ENCODE data around the gene EIF2B1.
A peak's percentile ranks its signal among the peaks of the same experiment; 100 is the strongest.
"Not testable (repeated sequence)": the region's sequence is repeated elsewhere in the genome, so short reads cannot be mapped to it uniquely, and the experiment has no call there.

Gene EIF2B1

GRCh38 chr12:123621619-123622530, 11.6 kb downstream of the EIF2B1 start:
- no peak for TF ChIP-seq TAF1 (IDR thresholded peaks at IDR 0.05; ENCODE audit: low read depth, low read length)
- TF ChIP-seq SPI1 (IDR thresholded peaks at IDR 0.05; ENCODE audit: low read depth, low read length), result no peak
- 0 out of 2 replicates have a peak, but pooled peaks have one; percentile 10 for TF ChIP-seq POLR2AphosphoS5 (IDR thresholded peaks at IDR 0.05; ENCODE audit: low read depth, low read length)
- 0 out of 2 replicates have a peak, but pooled peaks have one; percentile 21 for TF ChIP-seq POU2F2 (IDR thresholded peaks at IDR 0.05; ENCODE audit: low read depth, low read length)
- TF ChIP-seq PAX5 (IDR thresholded peaks at IDR 0.05; ENCODE audit: insufficient read depth, low read length, severe bottlenecking), result no peak
- peak; percentile 51; the same call in 1 of the 2 replicates for TF ChIP-seq POLR2A (IDR thresholded peaks at IDR 0.05; ENCODE audit: low read depth, low read length)

GRCh38 chr12:123621101-123621500, 12.4 kb downstream of the EIF2B1 start:
- TF ChIP-seq POLR2AphosphoS5 (IDR thresholded peaks at IDR 0.05; ENCODE audit: low read depth, low read length), result peak; percentile 38
- TF ChIP-seq POU2F2 (IDR thresholded peaks at IDR 0.05; ENCODE audit: low read depth, low read length), result no peak
- TF ChIP-seq POLR2A (IDR thresholded peaks at IDR 0.05; ENCODE audit: low read depth, low read length), result no peak
- no peak for FAIRE-seq
- DNase-seq (ENCODE audit: insufficient read length, low spot score), result no peak

More at GRCh38 chr12:123621619-123622530, 11.6 kb downstream of the EIF2B1 start:
- DNase-seq (ENCODE audit: insufficient read length, low spot score), result no peak
- no peak for FAIRE-seq

GRCh38 chr12:123617580-123617979, 15.9 kb downstream of the EIF2B1 start:
- DNase-seq (ENCODE audit: insufficient read length, low spot score), result no peak

GRCh38 chr12:123617144-123617543, 16.3 kb downstream of the EIF2B1 start:
- DNase-seq (ENCODE audit: insufficient read length, low spot score), result no peak
- no peak for FAIRE-seq
- TF ChIP-seq POU2F2 (IDR thresholded peaks at IDR 0.05; ENCODE audit: low read depth, low read length) (no peak), POLR2AphosphoS5 (IDR thresholded peaks at IDR 0.05; ENCODE audit: low read depth, low read length) (no peak), PAX5 (IDR thresholded peaks at IDR 0.05; ENCODE audit: insufficient read depth, low read length, severe bottlenecking) (no peak), POLR2A (IDR thresholded peaks at IDR 0.05; ENCODE audit: low read depth, low read length) (no peak), SPI1 (IDR thresholded peaks at IDR 0.05; ENCODE audit: low read depth, low read length) (no peak), TAF1 (IDR thresholded peaks at IDR 0.05; ENCODE audit: low read depth, low read length) (no peak)

More at GRCh38 chr12:123617580-123617979, 15.9 kb downstream of the EIF2B1 start:
- FAIRE-seq, result no peak
- 0 out of 2 replicates have a peak, but pooled peaks have one; percentile 37 for TF ChIP-seq POLR2AphosphoS5 (IDR thresholded peaks at IDR 0.05; ENCODE audit: low read depth, low read length)
- no peak for TF ChIP-seq SPI1 (IDR thresholded peaks at IDR 0.05; ENCODE audit: low read depth, low read length)

- DNase-seq (ENCODE audit: insufficient read length, low spot score) (no peak), FAIRE-seq (no peak)
- TF ChIP-seq POU2F2 (IDR thresholded peaks at IDR 0.05; ENCODE audit: low read depth, low read length), result no peak
- no peak for TF ChIP-seq POLR2A (IDR thresholded peaks at IDR 0.05; ENCODE audit: low read depth, low read length)
- TF ChIP-seq TAF1 (IDR thresholded peaks at IDR 0.05; ENCODE audit: low read depth, low read length), result no peak
- no peak for TF ChIP-seq PAX5 (IDR thresholded peaks at IDR 0.05; ENCODE audit: insufficient read depth, low read length, severe bottlenecking)
- no peak for TF ChIP-seq SPI1 (IDR thresholded peaks at IDR 0.05; ENCODE audit: low read depth, low read length)
- TF ChIP-seq POLR2AphosphoS5 (IDR thresholded peaks at IDR 0.05; ENCODE audit: low read depth, low read length), result no peak
These were observed 19.0 kb downstream of the EIF2B1 start for GRCh38 chr12:123614531-123614930.

GRCh38 chr12:123614110-123614509, 19.4 kb downstream of the EIF2B1 start:
- DNase-seq (ENCODE audit: insufficient read length, low spot score), result no peak
- FAIRE-seq, result no peak
- no peak for TF ChIP-seq POLR2AphosphoS5 (IDR thresholded peaks at IDR 0.05; ENCODE audit: low read depth, low read length)
- no peak for TF ChIP-seq SPI1 (IDR thresholded peaks at IDR 0.05; ENCODE audit: low read depth, low read length)
- TF ChIP-seq POLR2A (IDR thresholded peaks at IDR 0.05; ENCODE audit: low read depth, low read length), result no peak
- TF ChIP-seq PAX5 (IDR thresholded peaks at IDR 0.05; ENCODE audit: insufficient read depth, low read length, severe bottlenecking), result no peak
- no peak for TF ChIP-seq TAF1 (IDR thresholded peaks at IDR 0.05; ENCODE audit: low read depth, low read length)
- no peak for TF ChIP-seq POU2F2 (IDR thresholded peaks at IDR 0.05; ENCODE audit: low read depth, low read length)

- TF ChIP-seq PAX5 (IDR thresholded peaks at IDR 0.05; ENCODE audit: insufficient read depth, low read length, severe bottlenecking), result no peak
- TF ChIP-seq TAF1 (IDR thresholded peaks at IDR 0.05; ENCODE audit: low read depth, low read length), result no peak
- no peak for TF ChIP-seq SPI1 (IDR thresholded peaks at IDR 0.05; ENCODE audit: low read depth, low read length)
- TF ChIP-seq POLR2A (IDR thresholded peaks at IDR 0.05; ENCODE audit: low read depth, low read length), result no peak
- no peak for TF ChIP-seq POLR2AphosphoS5 (IDR thresholded peaks at IDR 0.05; ENCODE audit: low read depth, low read length)
- TF ChIP-seq POU2F2 (IDR thresholded peaks at IDR 0.05; ENCODE audit: low read depth, low read length), result no peak
- no peak for FAIRE-seq
- DNase-seq (ENCODE audit: insufficient read length, low spot score), result no peak
These were observed 25.3 kb downstream of the EIF2B1 start for GRCh38 chr12:123608182-123608581.

- no peak for TF ChIP-seq POU2F2 (IDR thresholded peaks at IDR 0.05; ENCODE audit: low read depth, low read length)
- no peak for TF ChIP-seq TAF1 (IDR thresholded peaks at IDR 0.05; ENCODE audit: low read depth, low read length)
- TF ChIP-seq SPI1 (IDR thresholded peaks at IDR 0.05; ENCODE audit: low read depth, low read length), result no peak
- TF ChIP-seq POLR2AphosphoS5 (IDR thresholded peaks at IDR 0.05; ENCODE audit: low read depth, low read length), result no peak
- no peak for TF ChIP-seq POLR2A (IDR thresholded peaks at IDR 0.05; ENCODE audit: low read depth, low read length)
- TF ChIP-seq PAX5 (IDR thresholded peaks at IDR 0.05; ENCODE audit: insufficient read depth, low read length, severe bottlenecking), result no peak
- DNase-seq (ENCODE audit: insufficient read length, low spot score), result no peak
- FAIRE-seq, result no peak
These were observed 25.7 kb downstream of the EIF2B1 start for GRCh38 chr12:123607756-123608155.

- DNase-seq (ENCODE audit: insufficient read length, low spot score); FAIRE-seq: not testable (repeated sequence)
These were observed 30.0 kb downstream of the EIF2B1 start for GRCh38 chr12:123603495-123603894.

GRCh38 chr12:123602651-123603195, 30.8 kb downstream of the EIF2B1 start:
- FAIRE-seq (no peak), DNase-seq (ENCODE audit: insufficient read length, low spot score) (no peak)
- TF ChIP-seq SPI1 (IDR thresholded peaks at IDR 0.05; ENCODE audit: low read depth, low read length), result no peak
- no peak for TF ChIP-seq POU2F2 (IDR thresholded peaks at IDR 0.05; ENCODE audit: low read depth, low read length)
- no peak for TF ChIP-seq POLR2A (IDR thresholded peaks at IDR 0.05; ENCODE audit: low read depth, low read length)
- no peak for TF ChIP-seq PAX5 (IDR thresholded peaks at IDR 0.05; ENCODE audit: insufficient read depth, low read length, severe bottlenecking)
- TF ChIP-seq TAF1 (IDR thresholded peaks at IDR 0.05; ENCODE audit: low read depth, low read length), result no peak
- no peak for TF ChIP-seq POLR2AphosphoS5 (IDR thresholded peaks at IDR 0.05; ENCODE audit: low read depth, low read length)
